GM19372 (cell line): ENCODE data around the gene RIBC2.
"Not testable (repeated sequence)": the region's sequence is repeated elsewhere in the genome, so short reads cannot be mapped to it uniquely, and the experiment has no call there.

Experiments used
- ATAC-seq: cut with Tn5 transposase; IDR thresholded peaks from one replicate; pipeline ENCODE4 v1.9.1; 2021; ENCODE audit warnings: mild to moderate bottlenecking, low read depth, moderate library complexity; ENCODE audit not compliant: unreplicated experiment

The RIBC2 gene

DNA sequence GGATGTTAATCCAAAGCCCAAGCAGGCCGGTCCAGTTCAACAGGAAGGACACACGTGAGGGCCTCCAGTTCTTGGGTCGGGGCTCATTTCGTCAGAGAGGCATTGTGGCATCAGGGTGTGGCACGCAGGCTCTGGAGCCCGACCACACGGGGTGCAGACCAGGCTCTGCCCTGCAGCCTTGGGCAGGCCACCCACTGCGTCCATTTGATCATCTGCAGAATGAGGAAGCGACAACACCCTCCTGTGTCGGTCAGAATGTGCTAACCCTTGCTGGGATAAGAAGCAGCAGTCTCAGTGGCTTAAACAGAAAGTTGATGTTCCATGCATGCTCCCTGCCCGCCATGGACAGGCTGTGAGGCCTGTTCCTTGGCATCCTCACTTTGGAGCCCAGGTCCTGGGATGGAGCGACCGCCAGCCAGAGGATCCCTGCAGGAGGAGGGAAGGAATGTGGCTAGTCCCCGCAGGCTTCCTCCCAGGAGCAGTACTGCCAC, 10.8 kb downstream of the RIBC2 start:
- ATAC-seq, result no peak

DNA sequence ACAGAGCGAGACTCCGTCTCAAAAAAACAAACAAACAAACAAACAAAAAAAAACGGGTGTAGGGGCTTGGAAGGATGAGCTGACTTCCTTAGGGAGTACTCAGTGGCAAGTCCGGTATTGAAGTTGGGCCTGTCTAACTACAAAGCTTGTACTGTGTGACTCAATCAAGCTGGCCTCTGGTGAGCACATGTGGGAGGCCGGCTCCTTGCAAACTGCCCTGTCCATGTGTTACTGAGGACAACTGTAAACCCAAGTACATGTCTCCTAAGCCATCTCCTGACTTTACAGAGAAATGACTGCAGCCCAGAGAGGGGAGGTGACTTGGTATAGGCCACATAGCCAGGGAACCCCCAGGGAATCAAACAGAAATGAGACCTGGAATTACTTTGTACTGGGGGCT, 11.6 kb downstream of the RIBC2 start:
- no peak for ATAC-seq

DNA sequence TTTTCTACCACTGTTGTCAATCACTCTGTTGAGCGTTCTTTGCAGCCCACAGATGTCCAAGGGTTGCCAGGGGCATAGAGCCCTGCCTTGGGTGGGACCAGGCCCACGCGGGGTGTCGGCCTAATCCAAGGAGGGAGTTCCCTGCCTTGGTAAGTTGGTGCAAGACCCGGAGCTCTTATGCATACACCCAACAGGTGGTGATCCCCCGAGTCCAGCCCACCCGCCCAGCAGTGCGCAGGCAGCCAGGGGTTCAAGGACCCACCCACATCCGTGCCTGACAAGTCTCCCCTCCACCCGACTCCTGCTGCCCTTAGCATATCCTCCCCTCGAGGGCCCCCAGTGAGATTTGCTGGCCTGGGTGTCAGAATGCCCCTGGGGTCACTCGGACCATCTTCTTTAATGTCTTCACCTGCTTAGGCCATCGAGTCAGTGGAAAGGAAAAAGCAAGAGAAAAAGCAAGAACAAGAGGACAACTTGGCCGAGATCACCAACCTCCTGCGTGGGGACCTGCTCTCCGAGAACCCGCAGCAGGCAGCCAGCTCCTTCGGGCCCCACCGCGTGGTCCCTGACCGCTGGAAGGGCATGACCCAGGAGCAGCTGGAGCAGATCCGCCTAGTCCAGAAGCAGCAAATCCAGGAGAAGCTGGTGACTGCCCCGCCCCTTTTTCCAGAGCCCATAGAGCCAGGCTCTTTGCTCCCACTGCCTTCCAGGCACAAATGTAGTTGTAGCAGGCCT, 12.2 kb downstream of the RIBC2 start:
- ATAC-seq, result no peak

GRCh38 chr22:45426387-45426786, 12.9 kb downstream of the RIBC2 start:
- ATAC-seq, result no peak

DNA sequence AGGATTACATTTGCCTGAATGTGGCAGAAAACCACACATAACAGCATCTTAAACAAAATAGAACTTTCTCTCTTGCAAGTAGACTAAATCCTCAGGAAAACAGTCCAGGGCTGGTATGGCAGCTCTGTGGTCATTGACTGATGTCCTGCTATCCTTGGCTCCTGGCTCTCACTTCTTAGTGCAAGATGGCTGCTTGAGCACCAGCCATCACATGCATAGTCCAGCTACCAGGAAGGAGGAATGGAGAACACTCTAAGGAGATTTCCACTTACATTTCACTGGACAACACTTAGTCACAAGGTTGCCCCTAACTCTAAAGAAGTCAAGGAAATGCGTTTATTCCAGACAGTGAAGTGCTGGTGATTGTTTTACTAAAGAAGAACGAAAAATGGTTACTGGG, 13.6 kb downstream of the RIBC2 start:
- ATAC-seq, result no peak

DNA sequence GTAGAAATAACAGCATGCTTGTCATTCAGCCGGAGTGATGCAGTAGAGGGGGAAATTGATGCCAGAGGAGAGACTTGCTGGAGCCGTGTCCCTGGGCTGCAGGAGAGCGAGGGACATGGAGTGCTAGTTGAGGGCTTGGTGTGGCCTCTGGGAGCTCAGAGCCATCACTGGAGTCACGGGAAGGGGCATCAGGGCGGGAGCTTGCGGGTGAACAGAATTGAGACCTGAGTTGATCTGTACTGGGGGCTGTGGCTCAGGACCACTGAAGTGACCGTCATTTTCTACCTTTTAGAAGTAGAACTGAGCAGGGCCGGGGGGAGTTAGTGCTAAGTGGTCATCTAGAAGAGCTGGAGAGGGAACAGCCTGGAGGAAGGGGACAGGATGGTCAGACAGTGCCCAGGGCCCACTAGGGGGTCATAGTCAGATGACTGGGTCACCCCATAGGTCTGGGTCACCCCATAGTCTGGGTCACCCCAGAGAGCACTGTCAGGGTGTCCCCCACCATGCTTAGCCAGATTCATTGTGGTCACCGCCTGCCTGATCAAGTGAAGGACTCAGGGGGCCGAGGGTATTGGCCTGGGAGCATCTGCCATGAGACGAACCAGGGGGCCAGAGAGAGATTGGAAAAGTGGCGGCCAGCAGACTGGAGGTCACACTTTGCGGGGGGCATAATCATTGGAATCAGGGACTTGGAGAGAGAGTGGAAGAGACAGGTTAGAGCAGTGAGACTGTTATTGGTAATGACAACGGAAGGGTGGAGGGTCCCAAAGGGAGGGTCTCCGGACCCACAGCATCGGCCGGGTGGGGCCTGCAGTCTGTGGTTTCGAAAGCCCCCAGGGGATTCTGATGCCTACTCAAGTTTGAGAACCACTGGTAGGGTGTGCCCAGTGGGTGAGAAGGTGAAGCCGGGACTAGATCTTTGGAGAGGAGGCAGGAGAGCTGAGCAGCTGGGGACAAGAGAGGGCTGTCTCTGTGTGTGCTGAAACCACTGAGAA, 15.2 kb downstream of the RIBC2 start:
- no peak for ATAC-seq

GRCh38 chr22:45429424-45429823, 15.9 kb downstream of the RIBC2 start:
- ATAC-seq, result no peak

DNA sequence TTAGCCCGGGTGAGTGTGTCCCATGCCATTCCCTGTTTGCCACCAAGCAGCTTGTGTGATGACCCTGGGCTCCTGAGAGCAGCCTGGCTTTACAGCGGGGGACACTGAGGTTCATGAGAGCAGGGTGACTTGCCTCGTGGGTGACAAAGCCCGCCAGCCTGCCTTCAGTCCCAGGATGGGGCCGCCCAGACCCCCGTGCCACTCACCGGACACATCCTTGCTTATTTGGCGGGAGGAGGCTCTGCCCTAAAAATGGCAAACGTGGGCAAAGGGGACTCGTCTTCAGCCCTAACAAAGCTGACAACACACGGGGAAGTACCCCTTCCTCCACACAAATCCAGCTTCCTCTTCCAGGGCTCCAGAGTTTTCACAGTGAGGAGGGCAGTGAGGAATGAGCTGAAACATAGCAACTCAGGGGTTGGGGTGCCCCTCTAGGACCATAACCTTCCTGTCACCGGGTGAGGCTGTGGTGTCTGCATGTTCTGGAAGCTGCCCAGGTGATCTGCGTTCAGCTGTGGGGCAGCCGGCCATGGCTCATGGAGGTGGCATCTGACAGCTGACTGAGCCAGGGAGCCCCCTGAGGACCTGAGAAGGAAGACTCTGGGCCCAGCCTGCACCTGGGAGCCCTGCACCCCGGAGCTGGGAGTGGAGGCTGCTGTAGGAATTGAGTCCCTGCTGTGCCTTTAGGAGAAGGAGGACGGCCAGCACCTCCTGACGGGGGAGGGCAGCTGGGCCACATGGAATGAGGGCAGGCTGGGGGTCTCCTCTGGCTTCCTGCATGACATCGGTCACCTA, 16.7 kb downstream of the RIBC2 start:
- no peak for ATAC-seq

DNA sequence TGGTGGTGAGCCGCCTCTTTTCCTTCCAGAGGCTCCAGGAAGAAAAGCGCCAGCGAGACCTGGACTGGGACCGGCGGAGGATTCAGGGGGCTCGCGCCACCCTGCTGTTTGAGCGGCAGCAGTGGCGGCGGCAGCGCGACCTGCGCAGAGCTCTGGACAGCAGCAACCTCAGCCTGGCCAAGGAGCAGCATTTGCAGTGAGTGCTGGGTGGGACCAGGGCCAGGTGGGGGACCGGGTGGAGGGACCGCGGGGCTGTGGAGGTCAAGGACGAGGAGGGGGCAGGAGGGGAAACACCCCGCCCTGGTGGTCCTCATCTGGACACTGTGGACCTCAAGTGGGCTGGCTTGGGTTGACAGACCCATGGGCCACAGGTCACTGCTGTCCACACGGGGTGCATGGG, 17.4 kb downstream of the RIBC2 start:
- no peak for ATAC-seq

DNA sequence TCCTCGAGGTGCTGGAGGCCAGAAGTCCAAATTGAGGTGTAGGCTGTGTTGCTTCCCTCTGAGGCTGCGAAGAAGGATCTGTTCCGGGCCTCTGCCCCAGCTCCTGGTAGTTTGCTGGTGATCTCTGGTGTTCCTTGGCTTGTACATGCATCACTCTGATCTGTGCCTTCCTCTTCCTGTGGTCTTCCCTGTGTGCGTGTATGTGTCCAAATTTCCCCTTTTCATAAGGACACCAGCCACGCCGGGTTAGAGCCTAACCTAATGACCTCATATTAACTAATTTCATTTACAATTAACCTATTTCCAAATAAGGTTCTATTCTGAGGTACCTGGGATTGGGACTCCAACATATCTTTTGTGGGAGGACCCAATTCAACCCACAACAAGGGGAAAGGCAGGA, 21.5 kb downstream of the RIBC2 start:
- ATAC-seq, result no peak

DNA sequence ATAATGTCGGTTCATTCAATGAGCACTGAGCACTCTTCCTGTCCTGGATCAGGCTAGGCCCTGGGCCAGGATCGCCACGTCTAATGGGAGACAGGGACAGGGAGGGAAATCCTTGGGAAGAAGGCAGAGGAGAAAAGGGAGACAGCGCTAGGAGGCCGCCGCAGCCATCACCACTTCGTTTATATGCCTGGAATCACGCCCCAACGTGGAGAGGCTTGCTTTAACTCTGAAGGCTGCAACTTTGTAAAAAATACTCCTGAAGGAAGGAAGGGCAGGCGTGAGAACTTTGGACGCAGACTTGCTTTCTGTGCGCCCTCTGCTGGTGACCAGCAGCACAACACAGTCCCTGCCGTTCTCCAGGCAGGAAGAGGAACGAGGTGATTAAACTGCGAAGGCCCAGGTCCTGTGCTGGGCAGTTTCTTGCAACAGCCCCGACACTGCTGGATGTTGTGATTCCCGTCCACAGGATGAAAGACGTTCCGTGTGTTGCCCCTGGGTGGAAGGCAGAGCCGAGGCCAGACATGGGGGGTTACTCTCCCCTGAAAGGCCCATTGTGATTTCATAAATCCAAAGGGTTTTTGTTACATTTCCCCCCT, 22.1 kb downstream of the RIBC2 start:
- no peak for ATAC-seq

DNA sequence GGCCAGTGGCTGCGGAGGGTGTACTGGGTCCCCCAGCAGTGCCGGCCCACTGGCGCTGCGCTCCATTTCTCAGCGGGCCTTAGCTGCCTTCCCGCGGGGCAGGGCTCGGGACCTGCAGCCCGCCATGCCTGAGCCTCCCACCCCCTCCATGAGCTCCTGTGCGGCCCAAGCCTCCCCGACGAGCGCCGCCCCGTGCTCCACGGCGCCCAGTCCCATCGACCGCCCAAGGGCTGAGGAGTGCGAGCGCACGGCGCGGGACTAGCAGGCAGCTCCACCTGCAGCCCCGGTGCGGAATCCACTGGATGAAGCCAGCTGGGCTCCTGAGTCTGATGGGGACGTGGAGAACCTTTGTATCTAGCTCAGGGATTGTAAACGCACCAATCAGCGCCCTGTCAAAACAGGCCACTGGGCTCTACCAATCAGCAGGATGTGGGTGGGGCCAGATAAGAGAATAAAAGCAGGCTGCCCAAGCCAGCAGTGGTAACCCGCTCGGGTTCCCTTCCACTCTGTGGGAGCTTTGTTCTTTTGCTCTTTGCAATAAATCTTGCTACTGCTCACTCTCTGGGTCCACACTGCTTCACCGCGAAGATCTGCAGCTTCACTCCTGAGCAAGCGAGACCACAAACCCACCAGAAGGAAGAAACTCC, 23.5 kb downstream of the RIBC2 start:
- ATAC-seq, result not testable (repeated sequence)

DNA sequence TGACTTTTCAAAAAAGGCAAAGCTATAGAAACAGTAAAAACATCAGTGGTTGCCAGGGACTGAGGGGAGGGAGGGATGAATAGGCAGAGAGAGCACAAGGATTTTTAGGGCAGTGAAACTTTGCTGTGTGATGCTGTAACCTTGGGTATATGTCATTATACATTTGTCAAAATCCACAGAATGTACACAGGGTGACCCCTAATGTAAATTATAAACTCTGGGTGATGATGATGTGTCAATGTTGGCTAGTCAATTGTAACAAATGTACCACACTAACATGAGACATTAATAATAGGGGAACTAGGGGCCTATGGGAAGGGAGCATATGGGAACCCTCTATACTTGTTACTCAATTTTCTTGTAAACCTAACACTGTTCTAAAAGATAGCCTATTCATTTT, 24.8 kb downstream of the RIBC2 start:
- no peak for ATAC-seq

- not testable (repeated sequence) for ATAC-seq
These were observed 27.2 kb downstream of the RIBC2 start for GRCh38 chr22:45440688-45441087.

GRCh38 chr22:45441138-45441537, 27.6 kb downstream of the RIBC2 start:
- no peak for ATAC-seq

DNA sequence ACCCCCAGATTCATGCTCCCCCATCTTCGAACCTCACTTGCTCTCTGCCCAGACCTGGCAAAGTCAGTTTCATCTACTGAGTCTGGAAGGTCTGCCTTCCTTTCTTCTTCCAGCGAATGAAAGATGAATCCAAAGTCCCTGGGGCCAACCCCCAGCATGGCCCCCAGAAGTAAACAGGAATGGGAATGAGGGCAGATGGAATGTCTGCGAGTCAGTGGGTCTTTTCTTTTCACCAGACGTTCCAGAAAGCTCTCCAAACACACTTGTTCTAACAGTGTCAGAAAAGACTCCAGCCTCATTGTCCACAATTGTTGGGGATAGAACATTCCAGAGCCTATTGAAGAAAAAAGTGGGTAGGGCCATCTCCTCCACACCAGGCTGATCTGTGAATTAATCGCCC, 28.6 kb downstream of the RIBC2 start:
- no peak for ATAC-seq

GRCh38 chr22:45444168-45444567, 30.7 kb downstream of the RIBC2 start:
- ATAC-seq, result no peak

GRCh38 chr22:45445031-45445710, 31.7 kb downstream of the RIBC2 start:
- ATAC-seq, result no peak

DNA sequence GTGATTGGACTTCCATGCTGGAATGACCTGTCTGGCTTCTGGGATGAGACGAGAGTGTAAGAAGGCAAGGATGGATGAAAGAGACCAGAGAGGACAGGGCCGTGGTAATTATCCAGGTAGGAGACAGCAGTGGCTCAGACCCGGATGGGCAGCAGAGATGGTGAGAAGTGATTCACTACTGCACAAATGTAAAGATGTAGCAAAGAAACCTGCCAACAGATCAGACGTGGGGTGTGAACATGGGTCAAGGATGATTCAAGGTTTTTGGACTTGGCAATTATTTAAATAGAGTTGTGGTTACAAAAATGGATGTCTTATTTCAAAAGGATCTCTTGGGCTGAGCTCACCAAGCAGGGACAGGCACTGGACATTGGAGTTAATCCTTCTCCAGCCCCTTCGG, 32.7 kb downstream of the RIBC2 start:
- no peak for ATAC-seq
